Transverse colon (tissue), 4 donors: ENCODE data around the gene FAM135A.
A peak's percentile ranks its signal among the peaks of the same experiment; 100 is the strongest.

ENCODE experiments used
- POLR2A ChIP-seq: fragments of 450-650 bp; IDR thresholded peaks from one replicate; pipeline ENCODE4 v1.6.1; 2016; ENCODE audit warnings: antibody characterized with exemption, mild to moderate bottlenecking, moderate library complexity
- POLR2AphosphoS5 ChIP-seq, 3 donors: sonication (generic); formaldehyde crosslinking; IDR thresholded peaks; one replicate each; pipeline ENCODE4 v1.6.1; 2016; ENCODE audit warnings: antibody characterized with exemption in 3 of 3
- TF ChIP-seq, protein P1 (sequence below), 5 experiments: fragments of 200-600 bp in 3 of 5; fragments of 450-650 bp in 2 of 5; sonication (generic) in 3 of 5; IDR thresholded peaks; 1 replicate in 2 of 5; 2 replicates in 3 of 5; pipeline ENCODE4 v1.5.1; 2016 to 2017; ENCODE audit warnings: antibody characterized with exemption in 5 of 5, inconsistent platforms in 3 of 5, mild to moderate bottlenecking in 2 of 5, moderate library complexity in 1 of 5

- TF ChIP-seq, protein P1, sequence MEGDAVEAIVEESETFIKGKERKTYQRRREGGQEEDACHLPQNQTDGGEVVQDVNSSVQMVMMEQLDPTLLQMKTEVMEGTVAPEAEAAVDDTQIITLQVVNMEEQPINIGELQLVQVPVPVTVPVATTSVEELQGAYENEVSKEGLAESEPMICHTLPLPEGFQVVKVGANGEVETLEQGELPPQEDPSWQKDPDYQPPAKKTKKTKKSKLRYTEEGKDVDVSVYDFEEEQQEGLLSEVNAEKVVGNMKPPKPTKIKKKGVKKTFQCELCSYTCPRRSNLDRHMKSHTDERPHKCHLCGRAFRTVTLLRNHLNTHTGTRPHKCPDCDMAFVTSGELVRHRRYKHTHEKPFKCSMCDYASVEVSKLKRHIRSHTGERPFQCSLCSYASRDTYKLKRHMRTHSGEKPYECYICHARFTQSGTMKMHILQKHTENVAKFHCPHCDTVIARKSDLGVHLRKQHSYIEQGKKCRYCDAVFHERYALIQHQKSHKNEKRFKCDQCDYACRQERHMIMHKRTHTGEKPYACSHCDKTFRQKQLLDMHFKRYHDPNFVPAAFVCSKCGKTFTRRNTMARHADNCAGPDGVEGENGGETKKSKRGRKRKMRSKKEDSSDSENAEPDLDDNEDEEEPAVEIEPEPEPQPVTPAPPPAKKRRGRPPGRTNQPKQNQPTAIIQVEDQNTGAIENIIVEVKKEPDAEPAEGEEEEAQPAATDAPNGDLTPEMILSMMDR (IDR thresholded peaks at IDR 0.05) = peak in 1 of 5 experiments; percentile 13
- TF ChIP-seq POLR2A = no peak
- no peak for TF ChIP-seq POLR2AphosphoS5 (IDR thresholded peaks at IDR 0.05)
Measured at GRCh38 chr6:70547313-70547712, 134.0 kb downstream of the FAM135A start.
